Measurements from ENCODE around the gene HOXA2.

- TF ChIP-seq TAF1 (IDR thresholded peaks at IDR 0.05; ENCODE audit: low read depth, low read length): no peak
- TF ChIP-seq RAD21 (IDR thresholded peaks at IDR 0.05 in 1 of 2, conservative IDR thresholded peaks at IDR 0.05 in 1 of 2; ENCODE audit: low read depth in 2 of 2, low read length in 2 of 2): no peak
- no peak for TF ChIP-seq POLR2A (IDR thresholded peaks at IDR 0.05; ENCODE audit: control extremely low read depth in 1 of 2, low read depth in 2 of 2, low read length in 2 of 2)
- no peak for TF ChIP-seq CTCF (IDR thresholded peaks at IDR 0.05; ENCODE audit: control extremely low read depth in 1 of 3, insufficient read depth in 1 of 3, low read depth in 1 of 3, low read length in 3 of 3)
- TF ChIP-seq KDM1A (IDR thresholded peaks at IDR 0.05; ENCODE audit: borderline replicate concordance, low read length): no peak
Measured at GRCh38 chr7:27095050-27095896, 7.2 kb downstream of the HOXA2 start.
